ENCODE data around the gene RDH16.

Gene RDH16

DNA sequence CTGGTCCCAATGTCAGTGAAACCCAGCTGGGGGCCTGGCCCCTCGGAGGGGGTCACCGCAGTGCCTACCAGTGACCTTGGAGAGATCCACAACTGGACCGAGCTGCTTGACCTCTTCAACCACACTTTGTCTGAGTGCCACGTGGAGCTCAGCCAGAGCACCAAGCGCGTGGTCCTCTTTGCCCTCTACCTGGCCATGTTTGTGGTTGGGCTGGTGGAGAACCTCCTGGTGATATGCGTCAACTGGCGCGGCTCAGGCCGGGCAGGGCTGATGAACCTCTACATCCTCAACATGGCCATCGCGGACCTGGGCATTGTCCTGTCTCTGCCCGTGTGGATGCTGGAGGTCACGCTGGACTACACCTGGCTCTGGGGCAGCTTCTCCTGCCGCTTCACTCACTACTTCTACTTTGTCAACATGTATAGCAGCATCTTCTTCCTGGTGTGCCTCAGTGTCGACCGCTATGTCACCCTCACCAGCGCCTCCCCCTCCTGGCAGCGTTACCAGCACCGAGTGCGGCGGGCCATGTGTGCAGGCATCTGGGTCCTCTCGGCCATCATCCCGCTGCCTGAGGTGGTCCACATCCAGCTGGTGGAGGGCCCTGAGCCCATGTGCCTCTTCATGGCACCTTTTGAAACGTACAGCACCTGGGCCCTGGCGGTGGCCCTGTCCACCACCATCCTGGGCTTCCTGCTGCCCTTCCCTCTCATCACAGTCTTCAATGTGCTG lies 38.0 kb upstream of the RDH16 start:
- H3K79me2 ChIP-seq (ENCODE audit: insufficient read depth, low read length) = no peaks in the 10 kb centered on the region
- no peaks in the 10 kb centered on the region for H3K4me1 ChIP-seq (ENCODE audit: insufficient read depth, low read length, severe bottlenecking)
- H2AFZ ChIP-seq (ENCODE audit: low read length) = no peak overlapping the region
- H3K27me3 ChIP-seq (ENCODE audit: insufficient read depth, low read length) = no peaks in the 10 kb centered on the region
- no peaks in the 10 kb centered on the region for H4K20me1 ChIP-seq (ENCODE audit: insufficient read depth, low read length)
- H3K4me2 ChIP-seq (ENCODE audit: low read length) = no peak overlapping the region
- H3K9me2 ChIP-seq (ENCODE audit: low read depth, low read length) = no peaks in the 10 kb centered on the region
- H3K36me3 ChIP-seq (ENCODE audit: insufficient read depth, low read length) = 0 out of 2 replicates have a peak, but pooled peaks cover 13% of the 10 kb centered on the region
- TF ChIP-seq, protein P1, sequence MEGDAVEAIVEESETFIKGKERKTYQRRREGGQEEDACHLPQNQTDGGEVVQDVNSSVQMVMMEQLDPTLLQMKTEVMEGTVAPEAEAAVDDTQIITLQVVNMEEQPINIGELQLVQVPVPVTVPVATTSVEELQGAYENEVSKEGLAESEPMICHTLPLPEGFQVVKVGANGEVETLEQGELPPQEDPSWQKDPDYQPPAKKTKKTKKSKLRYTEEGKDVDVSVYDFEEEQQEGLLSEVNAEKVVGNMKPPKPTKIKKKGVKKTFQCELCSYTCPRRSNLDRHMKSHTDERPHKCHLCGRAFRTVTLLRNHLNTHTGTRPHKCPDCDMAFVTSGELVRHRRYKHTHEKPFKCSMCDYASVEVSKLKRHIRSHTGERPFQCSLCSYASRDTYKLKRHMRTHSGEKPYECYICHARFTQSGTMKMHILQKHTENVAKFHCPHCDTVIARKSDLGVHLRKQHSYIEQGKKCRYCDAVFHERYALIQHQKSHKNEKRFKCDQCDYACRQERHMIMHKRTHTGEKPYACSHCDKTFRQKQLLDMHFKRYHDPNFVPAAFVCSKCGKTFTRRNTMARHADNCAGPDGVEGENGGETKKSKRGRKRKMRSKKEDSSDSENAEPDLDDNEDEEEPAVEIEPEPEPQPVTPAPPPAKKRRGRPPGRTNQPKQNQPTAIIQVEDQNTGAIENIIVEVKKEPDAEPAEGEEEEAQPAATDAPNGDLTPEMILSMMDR (IDR thresholded peaks at IDR 0.05; ENCODE audit: low read length) = no peak
- TF ChIP-seq EZH2 (IDR thresholded peaks at IDR 0.05; ENCODE audit: borderline replicate concordance, low read length) = no peak
- no peaks in the 10 kb centered on the region for H3K9me3 ChIP-seq (ENCODE audit: low read length)
- H3F3A ChIP-seq (ENCODE audit: insufficient read depth, low read length) = no peaks in the 10 kb centered on the region
- H3K4me3 ChIP-seq (ENCODE audit: low read depth, low read length, poor library complexity, severe bottlenecking) = no peak overlapping the region
- no peak overlapping the region for H3K9ac ChIP-seq (ENCODE audit: low read length)
- H3K27ac ChIP-seq (ENCODE audit: low read depth, low read length, poor library complexity, severe bottlenecking) = no peak overlapping the region

DNA sequence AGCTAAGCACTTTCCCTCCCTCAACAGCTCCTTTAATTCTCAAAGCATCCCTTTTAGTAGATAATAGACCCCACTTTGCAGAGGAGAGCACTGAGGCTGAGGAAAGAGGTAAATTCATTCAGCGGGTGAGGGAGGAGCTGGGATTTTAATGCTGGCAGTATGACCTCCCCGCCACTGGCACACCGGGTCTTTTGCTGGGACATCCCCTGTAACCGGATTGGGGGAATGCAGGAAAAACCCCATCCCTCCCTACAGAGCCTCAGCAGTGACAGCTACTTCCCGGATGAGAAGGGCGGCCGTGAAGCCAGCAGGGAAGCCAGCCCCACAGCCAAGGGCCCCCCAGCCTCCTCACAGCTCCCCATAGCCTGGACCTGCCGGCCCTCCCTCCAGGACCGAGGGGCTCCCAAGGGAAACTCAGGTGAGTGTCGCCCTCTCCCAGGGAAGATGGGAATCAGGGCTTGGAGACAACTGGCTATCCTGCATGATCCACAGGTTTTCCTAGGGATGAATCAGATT lies 36.9 kb upstream of the RDH16 start:
- Histone ChIP-seq H2AFZ (ENCODE audit: low read length) (no peak overlapping the region), H3F3A (ENCODE audit: insufficient read depth, low read length) (no peaks in the 10 kb centered on the region), H3K9me2 (ENCODE audit: low read depth, low read length) (no peaks in the 10 kb centered on the region), H4K20me1 (ENCODE audit: insufficient read depth, low read length) (no peaks in the 10 kb centered on the region), H3K36me3 (ENCODE audit: insufficient read depth, low read length) (0 out of 2 replicates have a peak, but pooled peaks cover 8% of the 10 kb centered on the region), H3K27me3 (ENCODE audit: insufficient read depth, low read length) (no peaks in the 10 kb centered on the region), H3K27ac (ENCODE audit: low read depth, low read length, poor library complexity, severe bottlenecking) (no peak overlapping the region), H3K4me1 (ENCODE audit: insufficient read depth, low read length, severe bottlenecking) (no peaks in the 10 kb centered on the region), H3K9me3 (ENCODE audit: low read length) (no peaks in the 10 kb centered on the region), H3K9ac (ENCODE audit: low read length) (no peak overlapping the region), H3K4me3 (ENCODE audit: low read depth, low read length, poor library complexity, severe bottlenecking) (no peak overlapping the region), H3K79me2 (ENCODE audit: insufficient read depth, low read length) (no peaks in the 10 kb centered on the region), H3K4me2 (ENCODE audit: low read length) (no peak overlapping the region)
- no peak for TF ChIP-seq EZH2 (IDR thresholded peaks at IDR 0.05; ENCODE audit: borderline replicate concordance, low read length)
- TF ChIP-seq, protein P1 (IDR thresholded peaks at IDR 0.05; ENCODE audit: low read length) = no peak

DNA sequence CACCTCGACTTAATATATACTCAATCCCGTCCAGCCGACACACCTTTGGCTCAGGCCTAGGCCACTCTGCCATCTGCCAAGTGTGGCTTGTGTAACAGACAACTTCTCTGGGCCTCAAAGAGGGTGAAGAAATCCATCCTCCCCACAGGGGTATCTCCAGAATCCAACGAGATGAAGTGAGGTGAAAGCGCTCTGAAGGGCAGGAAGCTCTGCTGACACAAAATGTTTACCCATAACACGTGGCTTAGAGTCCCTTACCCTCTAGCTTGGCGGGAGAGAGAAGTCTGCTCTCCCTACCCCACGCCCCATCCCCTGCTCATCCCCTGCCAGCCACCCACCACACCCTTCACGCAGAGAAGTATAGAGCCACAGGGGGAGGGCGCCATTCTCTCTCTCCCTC lies 35.9 kb upstream of the RDH16 start:
- Histone ChIP-seq H3K27ac (ENCODE audit: low read depth, low read length, poor library complexity, severe bottlenecking) (no peak overlapping the region), H4K20me1 (ENCODE audit: insufficient read depth, low read length) (no peaks in the 10 kb centered on the region), H3K36me3 (ENCODE audit: insufficient read depth, low read length) (0 out of 2 replicates have a peak, but pooled peaks cover 5% of the 10 kb centered on the region), H3K9me3 (ENCODE audit: low read length) (no peaks in the 10 kb centered on the region), H3K9me2 (ENCODE audit: low read depth, low read length) (no peaks in the 10 kb centered on the region), H3K9ac (ENCODE audit: low read length) (no peak overlapping the region), H3K79me2 (ENCODE audit: insufficient read depth, low read length) (no peaks in the 10 kb centered on the region), H3K27me3 (ENCODE audit: insufficient read depth, low read length) (0 out of 2 replicates have a peak, but pooled peaks cover 3% of the 10 kb centered on the region), H2AFZ (ENCODE audit: low read length) (no peak overlapping the region), H3K4me1 (ENCODE audit: insufficient read depth, low read length, severe bottlenecking) (no peaks in the 10 kb centered on the region), H3K4me3 (ENCODE audit: low read depth, low read length, poor library complexity, severe bottlenecking) (no peak overlapping the region), H3K4me2 (ENCODE audit: low read length) (no peak overlapping the region), H3F3A (ENCODE audit: insufficient read depth, low read length) (no peaks in the 10 kb centered on the region)
- no peak for TF ChIP-seq EZH2 (IDR thresholded peaks at IDR 0.05; ENCODE audit: borderline replicate concordance, low read length)
- TF ChIP-seq, protein P1 (IDR thresholded peaks at IDR 0.05; ENCODE audit: low read length) = no peak

Data from OCI-LY1 (cell line).